HPDE6-E6E7 (cell line): ENCODE results near the gene SLC6A13.
"Not testable (repeated sequence)": the region's sequence is repeated elsewhere in the genome, so short reads cannot be mapped to it uniquely, and the experiment has no call there.

Experiments used
- DNase-seq: peaks from one replicate; pipeline ENCODE4 v3.0.0; 2011; ENCODE audit warnings: missing footprints; ENCODE audit errors: extremely low spot score

Gene SLC6A13

DNA sequence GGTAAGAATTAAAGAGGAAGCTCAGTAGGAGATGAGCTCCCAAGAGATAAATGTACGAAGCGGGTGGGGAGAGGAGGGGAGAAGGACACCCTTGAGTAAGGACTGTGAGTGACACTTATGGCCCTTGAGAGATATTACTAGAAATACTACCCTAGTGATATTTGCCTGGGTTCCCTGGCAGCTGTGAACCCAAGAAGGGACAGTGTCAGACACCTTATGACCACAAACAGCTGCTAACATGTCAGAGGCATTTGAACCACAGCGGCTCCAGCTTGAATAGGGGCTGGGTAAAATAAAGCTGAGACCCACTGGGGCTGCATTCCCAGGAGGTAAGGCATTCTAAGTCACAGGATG, 29.0 kb downstream of the SLC6A13 start:
- DNase-seq = no peak

DNA sequence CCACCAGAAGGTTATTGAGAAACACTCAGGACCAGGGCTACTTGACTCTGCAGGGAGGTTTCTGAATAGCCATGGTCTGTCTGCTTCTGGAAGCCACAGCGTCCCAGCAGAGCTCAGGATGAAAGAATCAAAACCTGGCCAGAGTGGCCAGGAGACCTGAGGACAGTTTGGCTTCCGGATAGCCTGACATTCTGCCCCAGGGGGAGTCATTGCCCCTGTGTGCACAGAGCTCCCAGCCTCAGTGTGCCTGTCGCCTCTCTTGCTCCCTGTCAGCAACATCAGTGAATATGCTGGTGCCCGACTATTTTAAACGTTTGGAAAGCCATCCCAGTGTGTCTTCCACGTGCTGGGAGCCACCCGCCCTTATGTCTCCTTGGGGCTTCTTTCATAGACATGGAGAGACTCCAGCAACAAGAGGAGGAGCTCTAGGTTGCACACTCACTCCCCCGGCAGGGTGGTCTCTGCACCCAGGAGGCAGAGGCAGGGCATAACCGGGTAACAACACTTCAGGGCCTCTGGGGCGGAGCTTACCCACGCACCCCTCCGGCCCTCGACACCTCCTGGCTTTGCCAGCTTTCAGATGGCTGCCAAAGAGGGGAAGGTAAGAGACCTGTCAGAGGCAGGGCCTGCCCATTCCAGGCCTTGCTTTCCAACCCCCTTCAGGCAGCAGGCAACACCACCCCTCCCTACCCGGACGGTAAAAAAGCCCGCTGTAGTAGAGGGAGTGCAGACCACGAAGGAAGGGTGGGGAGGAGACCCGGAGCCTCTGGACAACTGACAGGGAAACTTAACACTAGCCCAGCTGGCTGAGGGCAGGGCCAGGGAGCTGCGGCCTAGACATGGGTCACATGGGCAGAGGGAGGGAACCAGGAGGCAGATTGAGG, 29.7 kb downstream of the SLC6A13 start:
- DNase-seq = no peak

DNA sequence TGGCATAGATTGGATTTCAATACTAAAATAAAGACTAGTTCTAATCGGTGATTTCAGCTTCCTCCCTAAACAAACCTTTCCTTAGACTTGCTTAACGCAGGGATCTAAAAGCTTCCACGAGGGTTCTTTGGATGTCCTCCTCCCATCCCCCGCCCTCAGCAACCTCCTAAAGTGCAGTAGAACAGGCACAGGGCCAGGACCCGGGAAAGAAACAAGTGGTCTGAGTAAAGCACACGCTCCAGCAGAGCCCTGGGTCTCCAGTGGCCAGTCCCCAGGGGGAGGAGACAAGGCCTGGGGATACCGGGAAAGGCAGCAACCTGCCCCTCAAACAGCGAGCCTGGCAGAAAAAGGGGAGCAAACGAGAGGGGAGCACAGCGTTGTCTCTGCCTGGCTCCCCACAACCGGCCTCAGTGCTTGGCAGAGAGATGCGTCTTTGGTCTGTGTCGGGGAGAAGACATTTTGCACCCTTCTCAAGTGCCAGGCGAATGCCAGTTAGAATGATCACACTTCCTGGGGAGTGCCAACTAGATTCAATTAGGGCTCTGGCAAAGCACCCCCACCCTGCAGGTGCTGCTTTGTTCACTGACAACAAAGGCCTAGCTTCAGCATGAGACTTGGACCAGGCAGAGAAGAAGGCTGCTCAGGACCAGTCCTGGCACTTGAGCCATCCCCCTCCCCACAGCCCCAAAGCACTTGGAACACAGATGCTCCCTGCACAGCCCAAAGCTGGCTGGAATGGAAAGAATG, 31.5 kb downstream of the SLC6A13 start:
- DNase-seq = no peak

DNA sequence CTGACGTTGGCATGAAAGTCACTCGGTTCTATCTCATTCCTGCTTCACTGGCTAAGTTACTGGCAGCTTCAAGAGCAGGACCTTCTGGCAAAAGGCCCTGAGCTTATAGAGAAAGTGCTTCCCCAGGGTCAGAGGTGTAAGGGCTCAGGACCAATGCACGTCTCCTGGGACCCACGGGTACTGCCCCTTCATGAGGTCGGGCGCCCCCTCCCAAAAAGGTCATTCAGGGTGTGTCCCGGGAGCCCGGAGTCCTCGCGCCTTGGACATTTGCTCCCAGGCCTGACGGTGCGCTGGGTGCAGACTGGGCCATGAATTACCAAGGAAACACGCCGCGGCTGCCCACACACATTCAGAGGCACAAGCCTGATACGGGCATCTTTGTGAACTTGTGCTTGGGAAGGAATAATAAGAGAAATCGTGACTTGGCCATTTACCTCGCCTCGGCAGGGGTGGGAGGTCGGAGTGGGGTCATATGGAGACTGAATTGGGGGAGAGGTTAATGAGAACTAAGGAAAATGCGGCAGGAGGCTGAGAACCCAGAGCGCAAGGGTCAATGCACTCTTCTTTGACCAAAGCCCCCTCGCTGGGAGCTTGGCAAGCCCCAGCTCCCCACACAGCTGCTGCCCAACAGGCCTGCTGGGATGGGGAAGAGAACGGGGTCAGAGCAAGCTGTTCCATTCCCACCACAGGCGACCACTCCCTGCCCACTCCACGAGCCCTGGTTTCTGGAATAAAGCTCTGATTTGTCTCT, 33.0 kb downstream of the SLC6A13 start:
- DNase-seq = no peak

GRCh38 chr12:228846-229200, 33.8 kb downstream of the SLC6A13 start:
- DNase-seq = no peak

DNA sequence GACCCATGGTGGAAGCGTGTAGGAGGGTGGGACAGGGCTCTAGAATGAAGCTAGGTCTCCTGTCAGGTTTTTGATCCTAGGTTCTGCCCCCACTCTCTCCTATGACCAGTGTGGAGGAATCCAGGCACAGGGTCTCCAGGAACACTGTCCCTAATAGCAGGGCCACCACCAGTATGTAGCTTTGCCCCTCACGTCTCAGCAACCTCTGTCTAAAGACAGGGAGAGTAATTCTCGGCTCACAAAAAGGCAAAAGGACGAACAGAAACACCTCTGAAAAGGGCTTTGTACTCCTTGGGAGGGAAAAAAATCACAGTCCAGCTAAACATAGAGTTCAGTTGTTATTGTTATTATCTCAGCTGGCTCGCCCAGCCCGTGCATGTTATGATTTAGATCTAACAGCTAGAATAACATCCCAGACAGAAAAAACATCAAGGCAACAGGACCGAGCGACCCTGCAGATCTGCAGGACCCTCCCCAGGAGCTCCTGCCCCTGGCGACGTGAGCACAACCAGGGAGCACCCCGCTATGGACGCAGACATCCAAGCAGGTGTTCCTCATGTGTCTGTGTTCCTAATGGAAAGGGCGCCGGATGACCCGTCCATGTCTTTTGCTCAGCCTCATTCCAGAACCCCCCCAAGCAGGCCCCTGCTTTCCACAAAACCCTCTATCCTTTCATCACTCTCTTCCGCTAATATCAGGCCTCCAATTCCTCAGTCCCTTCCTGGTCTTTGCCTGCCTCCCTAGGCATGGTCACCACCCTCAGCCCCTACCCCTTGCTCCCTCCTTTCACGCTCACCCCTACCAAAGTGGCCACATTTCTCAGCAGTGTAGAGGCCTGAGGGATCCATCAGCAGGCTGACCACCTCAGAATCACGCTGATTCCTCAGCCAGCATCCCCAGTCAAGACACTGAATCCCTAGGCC, 34.5 kb downstream of the SLC6A13 start:
- DNase-seq = no peak

- no peak for DNase-seq
Observed at GRCh38 chr12:227286-227915, 35.2 kb downstream of the SLC6A13 start.

DNA sequence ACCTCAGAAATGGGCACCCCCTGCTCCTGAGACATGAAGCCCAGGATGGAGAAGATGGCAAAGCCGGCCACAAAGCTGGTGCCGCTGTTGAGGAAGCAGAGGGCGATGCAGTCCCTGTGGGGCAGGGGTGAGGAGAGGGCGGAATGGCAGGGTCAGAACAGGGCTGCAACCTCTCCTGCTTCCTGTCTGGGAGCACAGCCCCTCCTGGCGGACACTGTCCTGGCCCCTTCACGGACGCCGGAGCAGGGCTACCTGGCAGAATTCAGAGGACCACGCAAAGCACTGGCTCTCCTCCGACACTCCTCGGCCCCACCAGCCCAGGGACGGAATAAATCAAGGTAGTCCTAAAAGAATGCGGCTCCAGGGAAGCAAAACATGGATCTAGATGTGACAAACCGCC, 36.2 kb downstream of the SLC6A13 start:
- no peak for DNase-seq

DNA sequence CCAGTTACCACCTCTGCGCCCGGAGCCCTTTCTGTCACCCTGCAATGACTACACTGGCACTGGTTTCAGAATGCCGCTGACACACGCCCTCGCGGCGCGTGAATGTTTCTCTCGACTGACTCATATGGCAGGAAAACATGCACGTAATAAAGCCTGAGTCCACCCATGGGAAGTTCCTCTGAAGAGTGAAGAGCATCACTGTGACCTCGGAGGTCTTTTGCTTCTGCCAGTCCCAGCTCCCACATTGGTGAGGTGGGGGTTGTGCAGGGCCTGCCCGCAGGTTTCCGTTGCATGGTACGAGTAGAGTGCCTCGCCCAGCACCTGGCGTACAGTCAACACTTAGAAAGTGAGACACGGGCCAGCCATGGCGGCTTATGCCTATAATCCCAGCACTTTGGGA, 37.6 kb downstream of the SLC6A13 start:
- no peak for DNase-seq

DNA sequence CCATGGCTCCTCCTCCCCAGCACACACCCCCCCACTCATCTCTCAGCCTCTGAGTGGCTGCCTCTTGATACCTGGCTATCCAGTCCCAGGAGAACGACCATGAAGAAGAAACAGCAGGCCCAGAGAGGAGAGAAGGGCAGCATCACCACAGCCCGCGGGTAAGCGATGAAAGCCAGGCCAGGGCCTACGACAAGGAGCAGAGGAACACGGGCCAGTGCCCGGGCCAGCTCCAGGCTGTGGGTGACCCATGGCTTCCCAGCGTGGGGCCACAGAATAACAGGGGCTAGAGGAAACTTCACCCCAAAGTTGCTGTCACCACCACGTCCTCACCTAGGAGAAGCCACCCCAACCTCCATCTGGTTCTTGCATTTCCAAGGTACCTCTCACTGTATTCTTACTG, 38.3 kb downstream of the SLC6A13 start:
- no peak for DNase-seq

- no peak for DNase-seq
Observed at GRCh38 chr12:223841-224240, 38.8 kb downstream of the SLC6A13 start.

GRCh38 chr12:221736-222135, 40.9 kb downstream of the SLC6A13 start:
- no peak for DNase-seq

DNA sequence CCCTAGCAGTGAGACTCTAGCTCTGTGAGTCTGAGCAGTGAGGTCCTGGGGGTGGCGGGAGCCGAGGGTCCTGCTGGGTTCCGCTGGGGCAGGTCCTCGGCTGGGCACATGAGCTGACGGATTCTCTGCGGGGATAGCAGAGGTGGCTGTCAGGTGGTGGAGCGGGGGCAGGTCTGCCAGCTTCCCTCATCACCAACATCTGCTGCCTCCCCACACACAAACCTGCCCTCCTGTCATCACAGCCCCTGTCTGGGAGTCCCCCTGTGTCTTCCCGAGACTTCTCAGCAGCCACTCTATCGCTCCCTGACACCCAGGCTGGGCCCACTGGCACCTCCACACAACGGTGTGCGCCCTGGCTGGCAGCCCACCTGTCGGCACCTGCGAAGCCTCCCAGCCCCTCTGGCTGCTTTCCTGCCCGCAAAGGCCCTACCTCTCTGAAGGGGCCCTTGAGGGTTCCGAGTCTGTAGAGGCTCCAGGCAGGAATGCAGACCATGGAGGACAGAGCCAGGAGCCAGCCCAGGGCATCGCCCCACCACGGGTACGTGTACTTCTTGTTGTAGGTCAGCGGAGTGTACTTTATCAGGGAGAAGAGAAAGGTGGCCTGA, 41.6 kb downstream of the SLC6A13 start:
- DNase-seq = no peak

DNA sequence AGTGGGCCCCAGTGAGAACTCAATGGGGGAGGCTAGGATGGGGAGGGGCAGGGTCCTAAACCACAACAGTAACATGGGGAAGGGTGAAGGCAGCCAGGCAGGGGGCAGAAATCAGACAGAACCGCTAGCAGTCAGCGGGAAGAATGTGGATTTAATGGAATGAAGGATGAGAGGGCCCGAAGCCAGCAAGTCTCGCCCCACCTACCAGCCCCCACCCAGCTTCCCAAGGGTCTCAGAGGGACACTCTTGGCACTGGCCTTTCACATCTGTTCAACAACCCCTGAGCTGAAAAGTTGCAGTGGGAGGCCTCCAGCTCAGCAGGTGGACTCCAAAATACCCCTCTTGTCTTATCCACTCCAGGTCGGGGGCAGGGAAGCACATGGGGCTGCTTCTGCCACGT, 42.1 kb downstream of the SLC6A13 start:
- DNase-seq = no peak

DNA sequence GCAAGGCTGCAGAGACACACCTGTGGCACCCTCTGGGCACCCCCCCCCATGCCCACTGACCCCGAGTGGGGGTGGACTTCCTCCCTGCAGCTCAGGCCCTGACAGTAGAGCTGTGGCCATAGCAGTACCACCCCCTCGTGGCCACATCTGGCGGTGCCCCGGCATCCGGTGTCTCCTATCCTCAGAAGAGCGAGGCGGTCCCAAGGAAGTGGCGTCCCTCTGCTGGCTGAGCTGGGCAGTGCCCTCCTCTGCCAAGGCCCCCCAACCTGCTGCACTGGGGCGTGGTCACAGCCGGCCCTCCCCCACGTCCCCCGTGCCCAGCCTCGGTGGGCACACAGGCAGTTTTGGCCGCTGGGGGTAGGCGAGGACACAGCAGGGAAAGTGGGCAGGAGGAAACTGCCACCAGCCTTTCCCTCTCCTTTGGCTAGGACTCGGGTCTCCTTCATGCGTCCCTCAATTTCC, 42.7 kb downstream of the SLC6A13 start:
- DNase-seq = peak; percentile 57

GRCh38 chr12:218728-219590, 43.7 kb downstream of the SLC6A13 start:
- no peak for DNase-seq

- DNase-seq = no peak
Observed at GRCh38 chr12:218221-218620, 44.4 kb downstream of the SLC6A13 start.

DNA sequence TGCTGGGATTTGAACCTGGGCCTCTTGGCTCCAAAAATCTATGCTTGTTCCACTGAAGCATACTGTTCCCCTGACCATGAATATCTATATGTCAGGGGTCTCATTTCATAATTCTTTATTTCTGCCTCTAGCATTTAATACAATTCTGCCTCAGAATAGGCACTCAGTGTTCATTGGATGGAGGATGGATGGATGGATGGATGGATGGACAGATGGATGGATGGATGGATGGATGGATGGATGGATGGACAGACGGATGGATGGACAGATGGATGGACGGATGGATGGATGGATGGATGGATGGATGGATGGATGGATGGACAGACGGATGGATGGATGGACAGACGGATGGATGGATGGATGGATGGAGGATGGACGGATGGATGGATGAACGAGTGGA, 45.6 kb downstream of the SLC6A13 start:
- not testable (repeated sequence) for DNase-seq

DNA sequence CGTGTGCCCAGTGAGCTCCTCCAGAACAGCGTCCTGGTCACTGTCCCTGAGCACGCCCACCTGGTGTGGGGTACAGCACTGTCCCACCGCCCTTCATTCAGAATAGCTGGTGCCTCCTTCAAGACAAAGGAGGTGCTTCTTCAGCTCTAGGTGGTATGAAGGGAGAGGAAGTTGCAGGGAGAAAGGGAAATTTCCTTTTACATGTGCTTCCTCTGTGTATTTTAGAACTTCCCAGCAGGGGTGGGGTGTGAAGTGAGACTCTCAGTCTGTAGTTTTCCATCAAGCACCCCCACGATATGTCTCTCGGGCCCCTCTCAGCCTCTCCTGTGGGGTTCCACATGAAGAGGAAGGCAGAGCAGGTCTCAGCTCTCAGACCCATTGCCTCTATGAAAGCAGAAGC, 47.5 kb downstream of the SLC6A13 start:
- DNase-seq = no peak
